Heart right ventricle (tissue), 16 donors: ENCODE results near the gene MZF1. TPM values are rescaled to one million over a fixed set of nuclear protein-coding genes. Genes with fewer than 3 reads are reported as not detected.

Source experiments
- ATAC-seq, 8 donors: fragments of 200-7000 bp; cut with Tn5 transposase; one replicate each; pipeline ENCODE4 v1.9.1; 2020; ENCODE audit warnings: mild to moderate bottlenecking in 8 of 8, moderate library complexity in 8 of 8, moderate number of reproducible peaks in 1 of 8
- DNase-seq, 2 donors: peaks; one replicate each; pipeline ENCODE4 v3.0.0-alpha.2; 2020
- H3K27ac ChIP-seq, 10 donors: fragments of 200-600 bp; sonication (generic) in 2 of 10; one replicate each; pipeline versions ENCODE4 v1.5.0 to v1.8.0; 2020 to 2022; ENCODE audit warnings: mild to moderate bottlenecking in 3 of 10
- H3K27me3 ChIP-seq, 7 donors: fragments of 200-600 bp; one replicate each; pipeline ENCODE4 v1.8.0; 2021 to 2022; ENCODE audit warnings: mild to moderate bottlenecking in 2 of 7
- H3K36me3 ChIP-seq, 9 donors: fragments of 200-600 bp; sonication (generic) in 1 of 9; one replicate each; pipeline versions ENCODE4 v1.5.0 to v1.8.0; 2020 to 2022; ENCODE audit warnings: mild to moderate bottlenecking in 2 of 9
- H3K4me1 ChIP-seq, 9 donors: fragments of 200-600 bp; sonication (generic) in 1 of 9; one replicate each; pipeline versions ENCODE4 v1.5.0 to v1.8.0; 2020 to 2022; ENCODE audit warnings: mild to moderate bottlenecking in 4 of 9
- H3K4me3 ChIP-seq, 10 donors: fragments of 200-600 bp; sonication (generic) in 2 of 10; one replicate each; pipeline versions ENCODE4 v1.5.0 to v1.8.0; 2020 to 2022; ENCODE audit warnings: mild to moderate bottlenecking in 7 of 10, moderate library complexity in 2 of 10
- H3K9me3 ChIP-seq, 11 donors: fragments of 200-600 bp in 10 of 11; sonication (generic) in 2 of 11; one replicate each; pipeline versions ENCODE4 v1.5.0 to v1.8.0; 2013 to 2022; ENCODE audit warnings: mild to moderate bottlenecking in 2 of 11, control low read depth in 1 of 11, moderate library complexity in 1 of 11
- CTCF ChIP-seq, 9 donors: fragments of 200-600 bp; sonication (generic) in 2 of 9; IDR thresholded peaks; one replicate each; pipeline versions ENCODE4 v1.5.0 to v1.8.0; 2021 to 2022; ENCODE audit warnings: antibody characterized with exemption in 9 of 9, mild to moderate bottlenecking in 5 of 9, moderate library complexity in 1 of 9
- WGBS, 2 donors: extraction: QIAGEN DNeasy Blood & Tissue Kit; methylation state at CpG; one replicate each; pipeline ENCODE4 v1.1.7; 2013; ENCODE audit warnings: inconsistent platforms in 1 of 2; 5-methylcytosine and 5-hydroxymethylcytosine counted together
- intact Hi-C, 10 donors: fragments of 100-400 bp; cut with DNase I; formaldehyde crosslinking; loops; one replicate each; pipeline versions ENCODE4 v1.11.1 to v1.14.2; 2022
- polyA plus RNA-seq, 2 donors: library from polyadenylated mRNA; stranded (reverse); fragments of 200-250 nt; gene quantifications; one replicate each; pipeline ENCODE4 v1.2.3, GENCODE V29; 2013
- total RNA-seq, 10 donors: library from RNA; stranded (reverse); fragmentation: NEBNext Ultra II Directional in 3 of 10; extraction: Animal tissue kit (Norgen Biotek cat#: 25700) in 3 of 10; gene quantifications; one replicate each; pipeline versions ENCODE4 v1.2.1 to v1.2.4, GENCODE V29; 2021 to 2023
- donor health status: Arrhythmogenic right ventricular cardiomyopathy.
- donor health status: ischemic (EF 13 %, LVEDD 7.1; RV severe dilation, severe dysfunction).
- donor health status: healthy with polysubstance abuse.
- donor health status: DM: no; HTN: yes; CAD: no.
- donor health status: DM: no; HTN: no; CAD: no.
- donor health status: ischemic (EF 25% LVEDD 6.9; RV normal size, moderate dysfunction).
- donor health status: ischemic (EF 25% LVEDD 5.7; RV mildly dilated, moderate dysfunction).
- donor health status: healthy.
- donor health status: DM: yes; HTN: yes; CAD: no.
- donor health status: Ischemic cardiomyopathy.
- donor health status: ischemic (EF 35%, LVEDD 5.7; RV mildly dilated, moderate dysfunction).
- donor health status: nonischemic (EF 11% LVEDD 7.7; RV severe dilation, severe dysfunction).
- donor health status: DM: yes; HTN: yes; CAD: no.
- donor health status: PGD.
- donor health status: ischemic (EF 29% LVEDD 5.4; RV normal size, mild dysfunction).
- donor health status: nonischemic (EF 23%, LVEDD 6.1; RV moderate dilation, normal function).

The MZF1 gene
- total and polyA plus RNA-seq, 12 donors = 4.4 to 28.0 (median 8.3) TPM

DNA sequence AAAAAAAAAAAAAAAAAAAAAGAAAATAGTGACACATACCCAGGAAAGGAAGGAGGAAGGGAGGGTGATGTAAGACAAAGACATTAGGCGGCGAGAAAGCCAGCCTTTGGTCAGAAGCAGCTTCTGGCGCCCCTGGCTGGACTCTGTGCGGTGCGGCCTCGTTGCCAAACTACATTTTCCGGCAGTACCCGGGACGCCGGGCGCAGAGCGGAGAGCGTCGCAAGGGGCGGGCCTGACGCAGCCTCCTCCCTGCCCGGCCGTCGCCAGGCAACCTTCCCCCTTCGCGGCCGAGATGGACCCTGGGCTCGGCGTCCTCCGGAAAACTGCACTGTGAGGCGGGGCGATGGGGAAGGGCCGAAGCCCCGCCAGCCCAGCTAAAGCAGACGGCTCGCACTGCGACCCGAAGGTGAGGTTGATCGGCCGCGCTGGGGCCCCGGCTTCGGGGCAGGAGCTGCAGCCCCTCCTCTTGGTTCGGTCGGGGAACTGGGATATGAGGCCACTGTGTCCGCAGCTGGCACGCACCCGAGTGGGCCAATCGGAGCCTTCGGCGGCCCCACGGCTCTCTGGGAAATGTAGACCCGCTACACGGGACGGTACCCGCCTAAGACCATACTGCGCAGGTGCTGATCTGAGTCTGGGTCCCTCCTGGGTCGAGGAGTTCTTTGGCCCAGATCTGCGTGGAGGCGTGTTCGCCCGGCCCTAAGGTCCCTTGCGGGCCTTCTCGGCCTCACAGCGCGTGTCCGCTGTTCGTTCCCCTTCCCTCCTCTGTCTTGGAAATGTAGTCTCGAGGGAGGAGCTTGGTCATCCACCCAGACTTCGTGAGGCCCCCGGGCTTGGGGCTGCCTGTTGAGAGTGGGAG lies 2.3 kb upstream of the MZF1 start:
- peak in 2 of 9 donors; percentile 16 to 17 for TF ChIP-seq CTCF (IDR thresholded peaks at IDR 0.05)
- ATAC-seq (peak; percentile 67 to 76 (median 74)), DNase-seq (peak; percentile 91)
- Histone ChIP-seq H3K9me3 (no peaks in the 10 kb centered on the region), H3K4me1 (peaks cover 4 to 37% (median 21%) of the 10 kb centered on the region in 9 donors), H3K4me3 (peak overlapping the region; percentile 67 to 93 (median 84)), H3K27ac (peak overlapping the region; percentile 88 to 96 (median 92)), H3K36me3 (peaks cover 0 to 20% (median 0%) of the 10 kb centered on the region in 9 donors), H3K27me3 (no peaks in the 10 kb centered on the region)
- intact Hi-C loops = loop anchor here in 1 of 10 donors (1.0 kb wide), 1 partner anchor 56 kb away; the partner anchor contains the start of gene ZBTB45
- 0% methylated on average over 66 of the region's 66 CpGs for WGBS, 2 donors

DNA sequence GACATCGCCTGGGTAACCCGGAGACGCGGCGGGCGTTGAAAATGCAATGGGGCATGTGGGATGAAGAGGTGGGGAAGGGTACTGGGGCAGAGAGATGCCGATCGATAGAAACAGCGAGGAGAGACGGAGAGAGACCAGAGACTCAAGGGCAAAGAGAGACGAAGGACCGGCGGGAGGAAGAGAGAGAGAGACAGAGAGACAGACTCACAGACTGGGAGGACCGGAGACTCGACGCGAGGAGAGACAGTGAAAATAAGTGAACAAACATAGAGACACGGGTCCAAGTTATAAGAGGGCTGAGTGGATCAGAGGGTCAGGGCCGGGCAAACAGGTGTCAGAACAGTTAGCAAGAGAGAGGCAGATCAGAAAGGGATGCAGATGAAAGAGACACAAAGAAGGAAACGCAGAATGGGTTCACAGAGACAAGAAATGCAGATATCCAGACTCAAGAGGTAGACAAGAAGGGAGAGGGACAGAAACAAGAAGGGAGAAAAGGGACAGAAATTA lies 576 bp upstream of the MZF1 start:
- peaks cover 0 to 35% (median 5%) of the 10 kb centered on the region in 9 donors for H3K36me3 ChIP-seq
- intact Hi-C loops = loop anchor here in 1 of 10 donors (1.0 kb wide), 1 partner anchor 14 kb away; no protein-coding TSS in a partner anchor
- no peaks in the 10 kb centered on the region for H3K9me3 ChIP-seq
- H3K27ac ChIP-seq = peak overlapping the region; percentile 79 to 98 (median 92)
- no peaks in the 10 kb centered on the region for H3K27me3 ChIP-seq
- H3K4me3 ChIP-seq = peak overlapping the region in 9 of 10 donors; percentile 49 to 82 (median 66)
- no peak for TF ChIP-seq CTCF (IDR thresholded peaks at IDR 0.05)
- ATAC-seq (no peak), DNase-seq (no peak)
- WGBS, 2 donors = 0 to 1% methylated on average over 20 of the region's 20 CpGs
- peaks cover 4 to 36% (median 21%) of the 10 kb centered on the region in 9 donors for H3K4me1 ChIP-seq

DNA sequence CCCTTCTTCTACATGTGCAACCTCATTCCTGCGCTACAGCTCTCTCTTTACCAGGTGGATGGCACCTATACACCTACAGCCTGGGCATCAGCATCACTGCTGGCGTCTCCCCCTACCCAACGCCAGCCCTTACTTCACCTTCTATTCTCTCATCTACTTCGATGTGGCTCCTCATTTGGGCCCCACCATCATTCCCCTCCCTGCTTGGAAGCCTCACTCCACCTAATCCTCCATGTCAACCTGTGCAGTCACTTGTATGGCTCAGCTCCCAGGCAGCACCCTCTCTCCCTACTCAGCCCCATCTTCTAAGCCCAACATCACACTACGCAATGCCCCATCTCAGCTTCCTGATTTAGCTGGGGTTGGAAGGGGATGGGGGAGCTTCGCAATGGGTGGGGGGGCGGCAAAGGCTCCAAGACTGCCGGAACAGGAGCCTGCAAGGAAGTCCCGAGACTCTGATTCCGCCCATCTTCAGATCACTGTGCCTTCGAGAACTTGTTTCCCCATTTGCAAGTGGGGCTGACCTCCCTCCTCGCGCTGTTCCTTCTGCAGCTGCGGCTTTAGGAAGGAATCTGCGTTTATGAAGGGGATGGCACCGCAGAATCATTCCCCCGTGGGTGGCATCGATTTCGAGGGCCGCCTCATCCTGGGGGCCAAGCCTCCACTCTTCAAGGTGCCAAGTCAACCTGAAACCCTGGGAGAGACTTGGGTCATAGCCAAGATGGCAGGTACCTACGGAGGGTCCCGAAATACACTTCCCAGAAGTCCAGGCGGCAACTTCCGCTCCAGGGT lies 913 bp downstream of the MZF1 start:
- no peak for ATAC-seq
- Histone ChIP-seq H3K27ac (peak overlapping the region; percentile 79 to 98 (median 92)), H3K36me3 (peaks cover 0 to 42% (median 5%) of the 10 kb centered on the region in 9 donors), H3K4me3 (peak overlapping the region; percentile 45 to 82 (median 65)), H3K4me1 (peaks cover 4 to 36% (median 21%) of the 10 kb centered on the region in 9 donors), H3K9me3 (no peaks in the 10 kb centered on the region), H3K27me3 (no peaks in the 10 kb centered on the region)
- intact Hi-C loops = loop anchor here in 1 of 10 donors (1.0 kb wide), 1 partner anchor 13 kb away; no protein-coding TSS in a partner anchor
- DNase-seq = no peak
- 40 to 41% methylated on average over 24 of the region's 24 CpGs for WGBS, 2 donors
- TF ChIP-seq CTCF (IDR thresholded peaks at IDR 0.05) = no peak

DNA sequence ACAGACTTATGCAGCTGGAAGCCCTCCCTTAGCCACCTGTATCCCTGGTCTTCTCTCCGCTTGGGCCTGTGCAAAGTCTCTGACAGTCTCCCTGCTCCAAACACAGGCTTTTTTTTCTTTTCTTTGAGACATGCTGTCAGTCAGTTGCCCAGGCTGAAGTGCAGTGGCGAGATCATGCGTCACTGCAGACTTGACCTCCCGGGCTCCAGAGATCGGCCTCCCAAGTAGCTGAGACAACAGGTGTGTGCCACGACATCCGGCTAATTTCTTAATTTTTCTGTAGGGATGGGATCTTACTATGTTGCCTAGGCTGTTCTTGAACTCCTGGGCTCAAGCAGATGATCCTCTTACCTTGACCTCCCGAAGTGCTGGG lies 1.6 kb downstream of the MZF1 start:
- Histone ChIP-seq H3K36me3 (peaks cover 0 to 49% (median 9%) of the 10 kb centered on the region in 9 donors), H3K27ac (no peak overlapping the region), H3K27me3 (no peaks in the 10 kb centered on the region), H3K4me1 (peaks cover 4 to 33% (median 21%) of the 10 kb centered on the region in 9 donors), H3K4me3 (no peak overlapping the region), H3K9me3 (no peaks in the 10 kb centered on the region)
- 95 to 96% methylated on average over 8 of the region's 8 CpGs for WGBS, 2 donors
- intact Hi-C loops = no loop called here
- peak in 1 of 2 donors; percentile 9 for DNase-seq
- ATAC-seq = no peak
- no peak for TF ChIP-seq CTCF (IDR thresholded peaks at IDR 0.05)
